H1 (cell line): Measurements from ENCODE around the gene NAT9. TPM values are rescaled to one million over a fixed set of nuclear protein-coding genes. Genes with fewer than 3 reads are reported as not detected.

Experiments
- ATF2 ChIP-seq: IDR thresholded peaks from 2 replicates; pipeline ENCODE4 v1.6.1; 2012; ENCODE audit warnings: low read length, inconsistent platforms
- SP4 ChIP-seq: IDR thresholded peaks from 2 replicates; pipeline ENCODE4 v1.6.1; 2012; ENCODE audit warnings: low read length, inconsistent platforms
- polyA plus RNA-seq, 7 experiments: library from polyadenylated mRNA; depleted of rRNA in 3 of 7; stranded (reverse) in 5 of 7; unstranded in 2 of 7; fragments of >200 nt in 5 of 7; fragments of 200-250 nt in 2 of 7; gene quantifications; 1 replicate in 5 of 7; 2 replicates in 1 of 7; 4 replicates in 1 of 7; pipeline versions ENCODE4 v1.2.1 to v1.2.3, GENCODE V29; 2011 to 2013; ENCODE audit warnings: missing spikeins in 2 of 7, mixed read lengths in 2 of 7
- total RNA-seq: library from RNA; stranded (reverse); fragmentation: NEBNext Ultra II Directional; extraction: Animal tissue kit (Norgen Biotek cat#: 25700); gene quantifications from 2 replicates; pipeline ENCODE4 v1.2.1, GENCODE V29; 2021

The NAT9 gene
- total and polyA plus RNA-seq, 2 of the 8 experiments (the other 6 are each of a cell fraction or from before 2014, with no cell fraction given) = 32.3 to 42.7 TPM

- TF ChIP-seq ATF2 (no peak), SP4 (no peak)
Measured at GRCh38 chr17:74779948-74780400, 3.8 kb upstream of the NAT9 start (continued).
